ENCODE results near the gene MARCKS.

Gene MARCKS

DNA sequence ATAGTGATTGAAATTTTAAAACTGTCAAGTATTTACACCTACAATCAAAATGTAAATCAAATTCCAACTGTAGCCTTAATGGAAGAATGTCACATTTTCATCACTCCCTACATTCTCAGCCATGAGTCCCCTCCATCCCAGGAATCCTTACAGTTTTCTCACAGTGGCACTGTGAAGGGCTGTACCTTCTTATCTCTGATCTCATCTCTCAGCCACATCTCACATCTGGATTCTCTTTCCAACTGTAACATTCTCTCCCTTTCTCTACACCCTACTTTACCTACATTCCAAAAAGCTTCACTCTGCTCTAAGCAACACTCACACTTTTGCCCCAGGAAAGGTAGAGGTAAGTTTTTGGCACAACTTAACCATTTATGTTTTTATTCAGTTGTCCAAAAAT lies 8.9 kb upstream of the MARCKS start:
- TF ChIP-seq ZFX (IDR thresholded peaks at IDR 0.05; ENCODE audit: borderline replicate concordance) (no peak), CTCF (IDR thresholded peaks at IDR 0.05) (no peak)
- no peak overlapping the region for H3K27ac ChIP-seq

DNA sequence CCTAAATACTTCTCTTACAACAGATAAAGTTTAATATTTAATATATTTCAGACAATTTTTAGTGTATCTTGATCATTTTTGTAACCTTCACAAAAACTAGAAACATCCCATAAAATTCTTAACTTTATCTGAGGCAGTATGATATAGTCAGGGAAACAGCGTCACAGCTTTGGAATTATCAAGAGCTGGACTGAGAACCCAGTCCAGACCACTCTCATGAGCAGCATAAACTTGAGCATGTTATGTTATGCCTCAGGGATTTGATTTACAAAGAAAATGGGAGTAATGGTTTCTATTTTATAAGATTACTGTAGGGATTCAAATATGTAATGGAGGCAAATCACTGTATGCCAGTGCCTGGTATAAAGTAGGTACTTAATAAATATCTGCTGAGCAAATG lies 8.3 kb upstream of the MARCKS start:
- TF ChIP-seq ZFX (IDR thresholded peaks at IDR 0.05; ENCODE audit: borderline replicate concordance) (no peak), CTCF (IDR thresholded peaks at IDR 0.05) (no peak)
- H3K27ac ChIP-seq, result no peak overlapping the region

GRCh38 chr6:113853252-113853651 lies 3.9 kb upstream of the MARCKS start:
- H3K27ac ChIP-seq, result no peak overlapping the region
- TF ChIP-seq ZFX (IDR thresholded peaks at IDR 0.05; ENCODE audit: borderline replicate concordance) (no peak), CTCF (IDR thresholded peaks at IDR 0.05) (no peak)

DNA sequence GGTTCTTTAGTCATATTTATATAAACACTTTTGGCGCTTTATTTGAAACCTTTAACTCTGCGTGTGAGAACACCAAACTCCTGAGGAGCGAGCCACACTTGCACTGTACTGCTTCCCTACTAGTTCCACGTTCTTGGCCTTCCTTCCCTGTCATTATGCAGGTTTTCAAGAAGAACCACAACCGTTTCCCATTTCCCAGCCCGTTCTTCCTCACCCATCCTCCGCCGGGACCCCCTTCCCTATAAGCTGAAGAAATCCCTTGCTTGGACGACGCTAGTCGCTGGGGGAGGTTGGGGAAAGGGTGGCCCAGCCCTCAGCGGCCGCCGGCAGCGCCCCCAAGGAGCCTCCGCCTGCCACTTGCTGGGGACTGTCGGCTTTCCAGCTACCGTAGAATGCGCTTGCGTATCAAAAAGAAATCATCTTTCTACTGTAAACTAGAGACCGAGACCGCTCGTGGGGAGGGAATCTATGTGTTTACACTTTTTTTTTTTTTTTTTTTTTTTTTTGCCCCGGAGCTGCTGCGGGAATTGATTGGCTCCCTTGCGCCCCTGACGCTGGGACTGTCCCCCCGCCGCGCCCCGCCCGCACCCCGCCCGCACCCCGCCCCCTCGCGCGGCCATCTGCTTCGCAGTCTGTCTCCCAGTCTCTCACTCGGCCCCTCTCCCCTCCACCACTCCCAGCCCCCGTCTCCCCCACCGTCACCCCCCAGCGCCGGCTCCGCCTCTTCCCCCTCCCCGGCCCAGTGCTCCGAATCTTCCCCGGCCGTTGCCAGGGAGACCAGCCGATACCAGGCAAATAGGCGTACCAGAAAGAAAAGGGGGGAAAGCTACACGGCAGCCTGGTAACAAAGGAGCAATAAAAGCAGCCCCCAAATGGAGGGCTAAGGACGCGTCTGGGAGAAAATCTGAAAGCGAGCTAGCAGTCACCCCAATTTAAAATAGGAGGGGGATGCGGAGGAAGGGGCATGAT lies 2.3 kb upstream of the MARCKS start:
- peak overlapping the region; percentile 98 for H3K27ac ChIP-seq
- TF ChIP-seq CTCF (IDR thresholded peaks at IDR 0.05) (peak; percentile 20), ZFX (IDR thresholded peaks at IDR 0.05; ENCODE audit: borderline replicate concordance) (no peak)

GRCh38 chr6:113855500-113856374 lies 1.4 kb upstream of the MARCKS start:
- H3K27ac ChIP-seq, result peak overlapping the region; percentile 98
- TF ChIP-seq ZFX (IDR thresholded peaks at IDR 0.05; ENCODE audit: borderline replicate concordance) (no peak), CTCF (IDR thresholded peaks at IDR 0.05) (no peak)

DNA sequence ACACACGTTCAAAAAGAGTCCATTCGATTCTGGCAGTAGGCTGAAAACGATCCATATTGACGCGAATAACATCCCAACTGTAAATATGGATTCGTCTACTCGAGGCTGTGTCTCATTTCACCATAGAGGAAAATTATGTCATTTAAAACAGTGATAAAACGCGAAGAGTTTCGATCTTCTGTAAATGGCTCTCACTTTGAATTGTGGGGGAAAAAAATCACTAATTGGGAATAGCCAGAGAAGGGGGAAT lies 845 bp upstream of the MARCKS start:
- H3K27ac ChIP-seq, result peak overlapping the region; percentile 98
- TF ChIP-seq CTCF (IDR thresholded peaks at IDR 0.05) (no peak), ZFX (IDR thresholded peaks at IDR 0.05; ENCODE audit: borderline replicate concordance) (no peak)
